HTR-8/SVneo (cell line): ENCODE data around the gene IL12A.

ENCODE experiments used
- DNase-seq: peaks from one replicate; pipeline ENCODE4 v3.0.0; 2011; ENCODE audit warnings: low spot score, mixed read lengths; ENCODE audit not compliant: insufficient read length
- FAIRE-seq: peaks from 2 replicates; lab custom pipeline; 2011; peaks lifted over from hg19 to GRCh38; lab: Jason Lieb, UNC

The IL12A gene

GRCh38 chr3:159988617-159989271, at the start of gene IL12A:
Gene IL12A (plus strand): TSS chr3:159988835.
- peak; percentile 94 for FAIRE-seq
- peak; percentile 89 for DNase-seq

GRCh38 chr3:159941038-159942000, 47.3 kb upstream of the IL12A start:
- FAIRE-seq (no peak), DNase-seq (no peak)

- no peak for FAIRE-seq
- DNase-seq: no peak
Measured at GRCh38 chr3:159944781-159945180, 43.9 kb upstream of the IL12A start.

- FAIRE-seq (no peak), DNase-seq (no peak)
Measured at GRCh38 chr3:159945930-159946329, 42.7 kb upstream of the IL12A start.

GRCh38 chr3:159947220-159947619, 41.4 kb upstream of the IL12A start:
- no peak for FAIRE-seq
- DNase-seq: no peak

- FAIRE-seq (no peak), DNase-seq (no peak)
Measured at GRCh38 chr3:159948429-159949144, 40.0 kb upstream of the IL12A start.

GRCh38 chr3:159950156-159950898, 38.3 kb upstream of the IL12A start:
- DNase-seq (no peak), FAIRE-seq (no peak)

- FAIRE-seq (no peak), DNase-seq (no peak)
Measured at GRCh38 chr3:159951540-159951939, 37.1 kb upstream of the IL12A start.

- no peak for FAIRE-seq
- DNase-seq: no peak
Measured at GRCh38 chr3:159953325-159954085, 35.1 kb upstream of the IL12A start.

GRCh38 chr3:159960188-159961148, 28.2 kb upstream of the IL12A start:
- DNase-seq (no peak), FAIRE-seq (no peak)

GRCh38 chr3:159964166-159964973, 24.3 kb upstream of the IL12A start:
- DNase-seq (peak; percentile 62), FAIRE-seq (peak; percentile 23)

GRCh38 chr3:159971311-159971710, 17.3 kb upstream of the IL12A start:
- no peak for FAIRE-seq
- DNase-seq: no peak

- DNase-seq: no peak
- FAIRE-seq: no peak
Measured at GRCh38 chr3:159977295-159977694, 11.3 kb upstream of the IL12A start.

GRCh38 chr3:159978353-159978752, 10.3 kb upstream of the IL12A start:
- no peak for FAIRE-seq
- DNase-seq: no peak

GRCh38 chr3:159978918-159979703, 9.5 kb upstream of the IL12A start:
- FAIRE-seq (no peak), DNase-seq (no peak)

GRCh38 chr3:159982442-159982974, 6.1 kb upstream of the IL12A start:
- DNase-seq: no peak

More at GRCh38 chr3:159982442-159982974, 6.1 kb upstream of the IL12A start:
- FAIRE-seq: no peak
